ENCODE measurements around the gene SLC25A6.

DNA sequence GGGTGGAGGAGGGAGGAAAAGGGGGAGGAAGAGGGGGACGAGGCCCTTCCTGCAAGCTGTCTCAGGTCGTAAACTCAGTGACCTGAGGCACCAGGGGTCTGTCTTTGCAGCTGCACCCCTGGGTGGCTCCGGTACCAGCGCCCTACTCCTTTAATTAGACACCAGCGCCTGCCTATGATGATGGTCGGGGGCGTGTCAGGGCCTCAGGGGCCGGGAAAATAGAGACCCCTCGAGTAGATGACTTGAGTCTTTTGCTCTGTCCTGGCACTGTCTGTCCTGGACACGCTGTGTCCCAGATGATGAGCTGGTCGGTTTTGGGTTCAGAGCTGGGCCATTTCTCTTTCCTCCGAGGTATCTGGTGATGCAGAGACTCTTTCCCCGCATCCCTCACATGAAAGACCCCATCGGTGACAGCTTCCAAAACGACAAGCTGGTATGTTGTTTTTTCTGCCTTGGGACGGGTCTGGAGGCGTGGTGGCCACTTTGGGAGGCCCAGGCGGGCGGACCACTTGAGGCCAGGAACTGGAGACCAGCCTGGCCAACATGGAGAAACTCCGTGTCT lies 11.2 kb downstream of the SLC25A6 start:
- TF ChIP-seq POLR2A (IDR thresholded peaks at IDR 0.05) = no peak
- TF ChIP-seq, protein P1, sequence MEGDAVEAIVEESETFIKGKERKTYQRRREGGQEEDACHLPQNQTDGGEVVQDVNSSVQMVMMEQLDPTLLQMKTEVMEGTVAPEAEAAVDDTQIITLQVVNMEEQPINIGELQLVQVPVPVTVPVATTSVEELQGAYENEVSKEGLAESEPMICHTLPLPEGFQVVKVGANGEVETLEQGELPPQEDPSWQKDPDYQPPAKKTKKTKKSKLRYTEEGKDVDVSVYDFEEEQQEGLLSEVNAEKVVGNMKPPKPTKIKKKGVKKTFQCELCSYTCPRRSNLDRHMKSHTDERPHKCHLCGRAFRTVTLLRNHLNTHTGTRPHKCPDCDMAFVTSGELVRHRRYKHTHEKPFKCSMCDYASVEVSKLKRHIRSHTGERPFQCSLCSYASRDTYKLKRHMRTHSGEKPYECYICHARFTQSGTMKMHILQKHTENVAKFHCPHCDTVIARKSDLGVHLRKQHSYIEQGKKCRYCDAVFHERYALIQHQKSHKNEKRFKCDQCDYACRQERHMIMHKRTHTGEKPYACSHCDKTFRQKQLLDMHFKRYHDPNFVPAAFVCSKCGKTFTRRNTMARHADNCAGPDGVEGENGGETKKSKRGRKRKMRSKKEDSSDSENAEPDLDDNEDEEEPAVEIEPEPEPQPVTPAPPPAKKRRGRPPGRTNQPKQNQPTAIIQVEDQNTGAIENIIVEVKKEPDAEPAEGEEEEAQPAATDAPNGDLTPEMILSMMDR (IDR thresholded peaks at IDR 0.05) = no peak

All from esophagus squamous epithelium (tissue), 4 donors.